Peyer's patch (tissue), 4 donors: ENCODE measurements around the gene GFOD1. TPM values are rescaled to one million over a fixed set of nuclear protein-coding genes. Genes with fewer than 3 reads are reported as not detected.

Experiments
- DNase-seq, 3 donors: peaks; one replicate each; pipeline ENCODE4 v3.0.0-alpha.2; 2017 to 2019
- H3K27ac ChIP-seq, 4 donors: fragments of 200-600 bp; sonication (generic); one replicate each; pipeline ENCODE4 v1.5.1; 2016 to 2019
- H3K27me3 ChIP-seq, 2 donors: fragments of 200-600 bp; sonication (generic); one replicate each; pipeline ENCODE4 v1.5.1; 2019
- H3K36me3 ChIP-seq, 3 donors: fragments of 200-600 bp; sonication (generic); one replicate each; pipeline ENCODE4 v1.5.1; 2016 to 2019
- H3K4me1 ChIP-seq, 4 donors: fragments of 200-600 bp; sonication (generic); one replicate each; pipeline ENCODE4 v1.5.1; 2016 to 2019
- H3K4me3 ChIP-seq, 4 donors: fragments of 200-600 bp; sonication (generic); 1 replicate in 3 of 4; 2 replicates in 1 of 4; pipeline ENCODE4 v1.5.1; 2016 to 2019; ENCODE audit warnings: mild to moderate bottlenecking in 1 of 4
- H3K9me3 ChIP-seq, 4 donors: fragments of 200-600 bp; sonication (generic); one replicate each; pipeline ENCODE4 v1.5.1; 2016 to 2019; ENCODE audit warnings: mild to moderate bottlenecking in 1 of 4
- CTCF ChIP-seq, 6 experiments: fragments of 450-650 bp in 4 of 6; fragments of 200-600 bp in 2 of 6; sonication (generic) in 1 of 6; IDR thresholded peaks; one replicate each; pipeline ENCODE4 v1.5.1; 2017 to 2019; ENCODE audit warnings: antibody characterized with exemption in 6 of 6, mild to moderate bottlenecking in 3 of 6, moderate library complexity in 1 of 6
- POLR2A ChIP-seq, 2 donors: fragments of 450-650 bp; IDR thresholded peaks; one replicate each; pipeline ENCODE4 v1.5.1; 2017; ENCODE audit warnings: antibody characterized with exemption in 2 of 2, mild to moderate bottlenecking in 2 of 2, moderate library complexity in 2 of 2
- total RNA-seq, 4 donors: library from RNA; depleted of rRNA; stranded (reverse); fragments of >200 nt; gene quantifications; one replicate each; pipeline ENCODE4 v1.1.0, GENCODE V29; 2016

Gene GFOD1
- total RNA-seq, 4 donors from 2014 or later = 10.7 to 24.2 (median 17.6) TPM

GRCh38 chr6:13427801-13428582 lies 59.4 kb downstream of the GFOD1 start:
- TF ChIP-seq POLR2A (IDR thresholded peaks at IDR 0.05) = no peak
- TF ChIP-seq CTCF (IDR thresholded peaks at IDR 0.05) = peak in 3 of 6 experiments; percentile 10 to 22 (median 21)
- Histone ChIP-seq H3K36me3 (no peaks in the 10 kb centered on the region), H3K27me3 (no peaks in the 10 kb centered on the region), H3K9me3 (no peaks in the 10 kb centered on the region), H3K4me3 (peak overlapping the region in 2 of 4 donors; percentile 6 to 26), H3K4me1 (peaks cover 0 to 20% (median 6%) of the 10 kb centered on the region in 4 donors), H3K27ac (peak overlapping the region; percentile 50 to 78 (median 70))
- peak in 2 of 3 donors; percentile 85 to 88 for DNase-seq

GRCh38 chr6:13427316-13427715 lies 60.1 kb downstream of the GFOD1 start:
- Histone ChIP-seq H3K4me3 (no peak overlapping the region), H3K27ac (peak overlapping the region; percentile 50 to 78 (median 70)), H3K9me3 (no peaks in the 10 kb centered on the region), H3K36me3 (no peaks in the 10 kb centered on the region), H3K27me3 (no peaks in the 10 kb centered on the region), H3K4me1 (peaks cover 0 to 20% (median 6%) of the 10 kb centered on the region in 4 donors)
- no peak for TF ChIP-seq CTCF (IDR thresholded peaks at IDR 0.05)
- no peak for TF ChIP-seq POLR2A (IDR thresholded peaks at IDR 0.05)
- no peak for DNase-seq

- peak overlapping the region in 3 of 4 donors; percentile 18 to 50 (median 21) for H3K27ac ChIP-seq
- H3K27me3 ChIP-seq = no peaks in the 10 kb centered on the region
- no peak overlapping the region for H3K4me3 ChIP-seq
- DNase-seq = no peak
- no peaks in the 10 kb centered on the region for H3K36me3 ChIP-seq
- TF ChIP-seq POLR2A (IDR thresholded peaks at IDR 0.05) = no peak
- no peak for TF ChIP-seq CTCF (IDR thresholded peaks at IDR 0.05)
- no peaks in the 10 kb centered on the region for H3K9me3 ChIP-seq
- H3K4me1 ChIP-seq = peaks cover 0 to 11% (median 6%) of the 10 kb centered on the region in 4 donors
Observed at GRCh38 chr6:13425943-13426931, 61.2 kb downstream of the GFOD1 start.

- H3K4me3 ChIP-seq = no peak overlapping the region
- TF ChIP-seq POLR2A (IDR thresholded peaks at IDR 0.05) (no peak), CTCF (IDR thresholded peaks at IDR 0.05) (no peak)
- peaks cover 0 to 11% (median 6%) of the 10 kb centered on the region in 4 donors for H3K4me1 ChIP-seq
- DNase-seq = no peak
- no peaks in the 10 kb centered on the region for H3K27me3 ChIP-seq
- H3K27ac ChIP-seq = peak overlapping the region in 2 of 4 donors; percentile 7 to 50
- H3K9me3 ChIP-seq = no peaks in the 10 kb centered on the region
- no peaks in the 10 kb centered on the region for H3K36me3 ChIP-seq
Observed at GRCh38 chr6:13425270-13425873, 62.0 kb downstream of the GFOD1 start.

- Histone ChIP-seq H3K27ac (peak overlapping the region in 2 of 4 donors; percentile 30 to 51), H3K27me3 (no peaks in the 10 kb centered on the region), H3K4me3 (no peak overlapping the region), H3K4me1 (peaks cover 0 to 10% (median 0%) of the 10 kb centered on the region in 4 donors), H3K9me3 (no peaks in the 10 kb centered on the region), H3K36me3 (no peaks in the 10 kb centered on the region)
- TF ChIP-seq CTCF (IDR thresholded peaks at IDR 0.05) (no peak), POLR2A (IDR thresholded peaks at IDR 0.05) (no peak)
- no peak for DNase-seq
Observed at GRCh38 chr6:13423252-13423651, 64.1 kb downstream of the GFOD1 start.
